Measurements from ENCODE around the gene SETDB2. TPM values are rescaled to one million over a fixed set of nuclear protein-coding genes. Genes with fewer than 3 reads are reported as not detected.
A peak's percentile ranks its signal among the peaks of the same experiment; 100 is the strongest.

SETDB2 gene
- total RNA-seq, 1 donor = 11.0 TPM

GRCh38 chr13:49459580-49459979 lies 15.5 kb downstream of the SETDB2 start:
- no peak for DNase-seq (ENCODE audit: low read depth)
- H3K4me3 ChIP-seq (ENCODE audit: low read depth, low read length) = no peak overlapping the region
- no peak for TF ChIP-seq CTCF (IDR thresholded peaks at IDR 0.05; ENCODE audit: insufficient read depth, low read length)

- no peak overlapping the region for H3K4me3 ChIP-seq (ENCODE audit: low read depth, low read length)
- DNase-seq (ENCODE audit: low read depth) = peak; percentile 6
- TF ChIP-seq CTCF (IDR thresholded peaks at IDR 0.05; ENCODE audit: insufficient read depth, low read length) = no peak
These were observed 20.0 kb downstream of the SETDB2 start for GRCh38 chr13:49464085-49464484.

- no peak for TF ChIP-seq CTCF (IDR thresholded peaks at IDR 0.05; ENCODE audit: insufficient read depth, low read length)
- DNase-seq (ENCODE audit: low read depth) = no peak
- no peak overlapping the region for H3K4me3 ChIP-seq (ENCODE audit: low read depth, low read length)
These were observed 20.7 kb downstream of the SETDB2 start for GRCh38 chr13:49464621-49465325.

GRCh38 chr13:49466292-49466838 lies 22.3 kb downstream of the SETDB2 start:
- no peak overlapping the region for H3K4me3 ChIP-seq (ENCODE audit: low read depth, low read length)
- DNase-seq (ENCODE audit: low read depth) = no peak
- no peak for TF ChIP-seq CTCF (IDR thresholded peaks at IDR 0.05; ENCODE audit: insufficient read depth, low read length)

- H3K4me3 ChIP-seq (ENCODE audit: low read depth, low read length) = no peak overlapping the region
- TF ChIP-seq CTCF (IDR thresholded peaks at IDR 0.05; ENCODE audit: insufficient read depth, low read length) = no peak
- peak; percentile 65 for DNase-seq (ENCODE audit: low read depth)
These were observed 28.1 kb downstream of the SETDB2 start for GRCh38 chr13:49472186-49472585.

- no peak for DNase-seq (ENCODE audit: low read depth)
- no peak for TF ChIP-seq CTCF (IDR thresholded peaks at IDR 0.05; ENCODE audit: insufficient read depth, low read length)
- no peak overlapping the region for H3K4me3 ChIP-seq (ENCODE audit: low read depth, low read length)
These were observed 32.5 kb downstream of the SETDB2 start for GRCh38 chr13:49476529-49476928.

Data from fibroblast of the aortic adventitia (primary cell).